Lower lobe of right lung (tissue), 2 donors: Measurements from ENCODE around the gene LENG9. TPM values are rescaled to one million over a fixed set of nuclear protein-coding genes. Genes with fewer than 3 reads are reported as not detected.

ENCODE experiments used
- ATAC-seq, 2 donors: fragments of 200-7000 bp; cut with Tn5 transposase; one replicate each; pipeline ENCODE4 v1.9.1; 2020 to 2022; ENCODE audit warnings: mild to moderate bottlenecking in 2 of 2, moderate library complexity in 2 of 2
- DNase-seq: peaks from one replicate; pipeline ENCODE4 v3.0.0-alpha.2; 2020
- H3K27ac ChIP-seq: fragments of 200-600 bp; one replicate; pipeline ENCODE4 v1.8.0; 2022
- H3K27me3 ChIP-seq: fragments of 200-600 bp; one replicate; pipeline ENCODE4 v1.8.0; 2022; ENCODE audit warnings: low read depth
- H3K36me3 ChIP-seq: fragments of 200-600 bp; one replicate; pipeline ENCODE4 v1.8.0; 2022; ENCODE audit warnings: mild to moderate bottlenecking
- H3K4me1 ChIP-seq: fragments of 200-600 bp; one replicate; pipeline ENCODE4 v1.8.0; 2022
- H3K4me3 ChIP-seq: fragments of 200-600 bp; one replicate; pipeline ENCODE4 v1.8.0; 2022; ENCODE audit warnings: mild to moderate bottlenecking
- H3K9me3 ChIP-seq: fragments of 200-600 bp; one replicate; pipeline ENCODE4 v1.8.0; 2022
- CTCF ChIP-seq: fragments of 200-600 bp; IDR thresholded peaks from one replicate; pipeline ENCODE4 v1.8.0; 2022; ENCODE audit warnings: antibody characterized with exemption, mild to moderate bottlenecking
- intact Hi-C: fragments of 100-400 bp; cut with DNase I; formaldehyde crosslinking; loops from one replicate; pipeline ENCODE4 v1.11.0; 2022
- total RNA-seq: library from RNA; stranded (reverse); fragmentation: NEBNext Ultra II Directional; extraction: Animal tissue kit (Norgen Biotek cat#: 25700); gene quantifications from one replicate; pipeline ENCODE4 v1.2.1, GENCODE V29; 2021
- donor health status: DM: no; HTN: yes; CAD: no; lungs with severe emphysema.

Gene LENG9
- total RNA-seq, 1 donor from 2014 or later, result 7.3 TPM

GRCh38 chr19:54458648-54459281 is 4.8 kb downstream of the LENG9 start:
- TF ChIP-seq CTCF, result no peak
- Histone ChIP-seq H3K4me1 (peaks cover 43% of the 10 kb centered on the region), H3K36me3 (peaks cover 85% of the 10 kb centered on the region), H3K4me3 (no peak overlapping the region), H3K27ac (no peak overlapping the region), H3K27me3 (no peaks in the 10 kb centered on the region), H3K9me3 (no peaks in the 10 kb centered on the region)
- DNase-seq, result no peak
- no peak for ATAC-seq
- intact Hi-C loops, result no loop called here

- no peak overlapping the region for H3K27ac ChIP-seq
- no peaks in the 10 kb centered on the region for H3K27me3 ChIP-seq
- ATAC-seq (no peak), DNase-seq (no peak)
- intact Hi-C loops, result no loop called here
- TF ChIP-seq CTCF, result no peak
- H3K4me3 ChIP-seq, result no peak overlapping the region
- no peaks in the 10 kb centered on the region for H3K9me3 ChIP-seq
- H3K36me3 ChIP-seq, result peaks cover 93% of the 10 kb centered on the region
- peaks cover 43% of the 10 kb centered on the region for H3K4me1 ChIP-seq
These were observed 5.6 kb downstream of the LENG9 start for GRCh38 chr19:54457773-54458647.

- Histone ChIP-seq H3K36me3 (peaks cover 100% of the 10 kb centered on the region), H3K4me3 (no peak overlapping the region), H3K27me3 (no peaks in the 10 kb centered on the region), H3K4me1 (peaks cover 38% of the 10 kb centered on the region), H3K27ac (no peak overlapping the region), H3K9me3 (no peaks in the 10 kb centered on the region)
- DNase-seq (no peak), ATAC-seq (no peak)
- no peak for TF ChIP-seq CTCF
- intact Hi-C loops, result no loop called here
These were observed 6.9 kb downstream of the LENG9 start for GRCh38 chr19:54456423-54457373.

- TF ChIP-seq CTCF, result no peak
- DNase-seq, result no peak
- Histone ChIP-seq H3K4me1 (peaks cover 38% of the 10 kb centered on the region), H3K9me3 (no peaks in the 10 kb centered on the region), H3K27ac (no peak overlapping the region), H3K36me3 (peaks cover 100% of the 10 kb centered on the region), H3K27me3 (no peaks in the 10 kb centered on the region), H3K4me3 (no peak overlapping the region)
- intact Hi-C loops, result no loop called here
- ATAC-seq, result no peak
These were observed 7.7 kb downstream of the LENG9 start for GRCh38 chr19:54455786-54456422.
